ENCODE results near the gene RAB25.

GRCh38 chr1:156055281-156056048 lies 5.5 kb upstream of the RAB25 start:
- TF ChIP-seq CTCF (IDR thresholded peaks at IDR 0.05): no peak
- TF ChIP-seq POLR2A (IDR thresholded peaks at IDR 0.05): no peak
